ENCODE results near the gene SLAMF9.

The SLAMF9 gene

DNA sequence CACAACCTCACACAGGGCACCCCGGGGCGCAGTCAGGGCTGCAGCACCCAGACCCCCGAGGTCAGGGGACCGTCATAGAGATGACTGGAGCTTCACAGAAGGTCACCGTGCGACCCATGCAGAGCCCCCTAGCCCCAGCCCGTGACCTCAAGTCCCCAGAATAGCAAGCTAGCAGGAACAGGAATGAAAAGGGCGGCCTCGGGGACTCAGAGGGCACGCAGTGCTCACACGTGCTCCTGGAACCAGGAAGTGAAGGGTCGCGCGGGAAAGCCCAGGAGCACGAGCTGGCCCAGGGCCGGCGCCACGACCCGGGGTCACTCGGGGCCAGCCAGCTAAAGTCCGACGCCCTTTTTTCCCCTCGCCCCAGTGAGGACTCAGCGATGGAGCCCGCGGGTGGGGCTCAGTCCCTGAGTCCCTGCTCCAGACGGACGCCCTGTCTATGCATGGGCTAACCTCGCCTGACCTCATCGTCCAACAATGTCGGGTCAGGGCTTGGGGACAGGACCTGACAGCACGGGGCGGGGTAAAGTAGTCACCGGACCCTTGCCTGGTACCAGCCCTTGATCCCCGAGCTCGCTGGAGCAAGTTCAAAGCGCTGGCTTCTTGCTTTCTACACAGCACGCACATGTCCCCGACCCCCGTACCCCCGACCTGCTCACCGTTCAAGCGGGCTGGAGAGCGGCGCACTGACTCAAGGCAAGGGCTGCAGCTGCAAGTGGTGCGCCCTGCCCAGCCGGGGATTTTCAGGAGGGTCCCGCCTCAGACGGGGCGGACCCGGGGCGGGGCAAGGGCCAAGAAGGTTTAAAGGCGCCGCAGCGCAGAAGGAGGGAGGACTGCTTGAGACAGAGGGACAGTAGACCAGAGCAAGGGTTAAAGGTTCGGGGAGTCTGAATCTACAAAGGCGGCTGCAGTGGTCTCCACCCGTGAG is 29.0 kb downstream of the SLAMF9 start, which contains the start of gene TAGLN2:
TSS of gene TAGLN2 (minus strand) at position 717 of the 928 bp plus-strand sequence. CDS start 4,998 bp downstream, outside the sequence.
- under 1% methylated on average over 58 of the region's 58 CpGs for WGBS
- H3K18ac ChIP-seq (ENCODE audit: low read depth in 1 of 2, low read length in 2 of 2): peak within 1 kb of the TSS; percentile 93 to 98
- peak within 1 kb of the TSS; percentile 80 to 89 for H3K4ac ChIP-seq (ENCODE audit: low read depth in 1 of 2, low read length in 2 of 2)

DNA sequence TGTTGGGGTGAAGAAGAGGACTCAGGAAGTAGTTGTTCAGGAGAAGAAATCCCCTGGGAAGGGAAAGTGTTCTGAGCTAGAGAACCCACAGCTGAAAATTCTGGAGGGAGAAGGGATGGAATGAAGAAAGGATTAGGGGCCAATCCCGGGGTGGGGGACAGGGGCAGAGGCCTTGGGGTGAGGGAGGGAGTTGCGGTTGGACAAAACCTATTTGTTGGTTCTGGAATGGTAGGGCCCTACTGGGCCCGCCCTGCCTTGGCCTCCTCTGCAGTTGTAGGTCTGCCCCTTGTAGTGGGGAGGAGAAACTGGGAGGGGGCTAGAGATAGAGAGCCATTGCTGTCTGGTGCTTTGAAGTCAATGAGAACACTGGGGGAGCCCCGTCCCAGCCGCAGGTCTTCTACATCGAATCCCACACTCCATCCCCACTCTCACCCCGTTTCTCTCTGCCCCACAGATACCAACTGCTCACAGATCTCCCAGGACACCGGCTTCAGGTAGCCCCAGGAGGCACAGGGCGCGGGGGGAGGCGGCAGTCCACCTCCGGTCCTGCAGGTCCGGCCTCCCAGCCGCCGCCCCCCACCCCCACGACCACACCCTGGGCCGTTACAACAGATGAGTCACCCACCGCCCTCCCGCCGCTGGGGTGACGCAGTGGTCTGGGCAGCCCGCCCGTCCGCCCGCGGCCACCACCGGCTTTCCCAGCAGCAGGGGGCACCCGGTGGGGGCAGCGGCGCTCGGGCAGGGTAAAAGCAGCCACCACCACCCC is 29.8 kb downstream of the SLAMF9 start:
- peak overlapping the region; percentile 90 for H4K91ac ChIP-seq (ENCODE audit: low read length)
- H3K18ac ChIP-seq (ENCODE audit: low read depth in 1 of 2, low read length in 2 of 2): peak overlapping the region; percentile 93 to 98
- WGBS: 2% methylated on average over 29 of the region's 31 CpGs
- peaks cover 19 to 20% of the 10 kb centered on the region in 2 experiments for H3K36me3 ChIP-seq (ENCODE audit: control insufficient read depth in 1 of 2, insufficient read depth in 2 of 2, low read depth in 1 of 2, low read length in 2 of 2)
- H2BK120ac ChIP-seq (ENCODE audit: low read depth, low read length): peak overlapping the region; percentile 69
- peak overlapping the region; percentile 80 to 89 for H3K4ac ChIP-seq (ENCODE audit: low read depth in 1 of 2, low read length in 2 of 2)
- peak overlapping the region; percentile 32 for H2AFZ ChIP-seq (ENCODE audit: low read depth, low read length)
- H4K8ac ChIP-seq (ENCODE audit: low read length): peak overlapping the region; percentile 74
- H3K14ac ChIP-seq (ENCODE audit: low read length in 2 of 2): peak overlapping the region in 1 of 2 experiments; percentile 93
- peaks cover 4% of the 10 kb centered on the region for H3K79me1 ChIP-seq (replicated peaks; ENCODE audit: low read length, poor library complexity, severe bottlenecking)
- H3K9ac ChIP-seq (ENCODE audit: low read length): peak overlapping the region; percentile 99
- H3K4me2 ChIP-seq (ENCODE audit: low read length, poor library complexity, severe bottlenecking): peak overlapping the region; percentile 87
- peak overlapping the region in 1 of 2 experiments; percentile 57 for H3K23ac ChIP-seq (ENCODE audit: low read length in 2 of 2)
- DNase-seq: peak; percentile 93
- peak overlapping the region; percentile 76 for H2BK5ac ChIP-seq (ENCODE audit: low read depth, low read length, poor library complexity, severe bottlenecking)
- H3K4me1 ChIP-seq (ENCODE audit: control insufficient read depth, insufficient read depth, low read depth, low read length): peaks cover 37% of the 10 kb centered on the region
- H3K27me3 ChIP-seq (ENCODE audit: control insufficient read depth in 1 of 2, insufficient read depth in 1 of 2, low read length in 2 of 2): no peaks in the 10 kb centered on the region
- peak overlapping the region; percentile 94 for H3K27ac ChIP-seq (ENCODE audit: low read length, poor library complexity, severe bottlenecking)
- H2BK12ac ChIP-seq (ENCODE audit: low read length in 2 of 2): peak overlapping the region in 1 of 2 experiments; percentile 76
- H2AK5ac ChIP-seq (ENCODE audit: low read length, severe bottlenecking): peak overlapping the region; percentile 89
- H3K4me3 ChIP-seq (ENCODE audit: insufficient read depth in 1 of 2, low read depth in 1 of 2, low read length in 2 of 2): peak overlapping the region; percentile 92 to 98
- H2BK15ac ChIP-seq (ENCODE audit: low read depth, poor library complexity, severe bottlenecking): peak overlapping the region; percentile 62
- no peaks in the 10 kb centered on the region for H3K9me3 ChIP-seq (ENCODE audit: control insufficient read depth, low read length)

More for the DNA sequence above, 29.0 kb downstream of the SLAMF9 start, which contains the start of gene TAGLN2:
- H2AK5ac ChIP-seq (ENCODE audit: low read length, severe bottlenecking): peak within 1 kb of the TSS; percentile 84
- H3K4me2 ChIP-seq (ENCODE audit: low read length, poor library complexity, severe bottlenecking): peak within 1 kb of the TSS; percentile 87
- peaks cover 4% of the 10 kb centered on the region for H3K79me1 ChIP-seq (replicated peaks; ENCODE audit: low read length, poor library complexity, severe bottlenecking)
- no peaks in the 10 kb centered on the region for H3K9me3 ChIP-seq (ENCODE audit: control insufficient read depth, low read length)
- H3K27me3 ChIP-seq (ENCODE audit: control insufficient read depth in 1 of 2, insufficient read depth in 1 of 2, low read length in 2 of 2): peaks cover 0 to 4% of the 10 kb centered on the region in 2 experiments
- H2BK12ac ChIP-seq (ENCODE audit: low read length in 2 of 2): peak within 1 kb of the TSS; percentile 18 to 85
- peak within 1 kb of the TSS in 1 of 2 experiments; percentile 98 for H3K23ac ChIP-seq (ENCODE audit: low read length in 2 of 2)
- no peak within 1 kb of the TSS for H2BK15ac ChIP-seq (ENCODE audit: low read depth, poor library complexity, severe bottlenecking)
- DNase-seq: peak; percentile 93
- peak within 1 kb of the TSS; percentile 16 to 98 for H3K14ac ChIP-seq (ENCODE audit: low read length in 2 of 2)
- peak within 1 kb of the TSS; percentile 95 for H2BK5ac ChIP-seq (ENCODE audit: low read depth, low read length, poor library complexity, severe bottlenecking)
- H3K9ac ChIP-seq (ENCODE audit: low read length): peak within 1 kb of the TSS; percentile 99
- peak within 1 kb of the TSS; percentile 92 to 98 for H3K4me3 ChIP-seq (ENCODE audit: insufficient read depth in 1 of 2, low read depth in 1 of 2, low read length in 2 of 2)
- peaks cover 10 to 11% of the 10 kb centered on the region in 2 experiments for H3K36me3 ChIP-seq (ENCODE audit: control insufficient read depth in 1 of 2, insufficient read depth in 2 of 2, low read depth in 1 of 2, low read length in 2 of 2)
- H4K91ac ChIP-seq (ENCODE audit: low read length): peak within 1 kb of the TSS; percentile 90
- peak within 1 kb of the TSS; percentile 94 for H3K27ac ChIP-seq (ENCODE audit: low read length, poor library complexity, severe bottlenecking)
- peak within 1 kb of the TSS; percentile 74 for H4K8ac ChIP-seq (ENCODE audit: low read length)
- peak within 1 kb of the TSS; percentile 73 for H2AFZ ChIP-seq (ENCODE audit: low read depth, low read length)
- H3K4me1 ChIP-seq (ENCODE audit: control insufficient read depth, insufficient read depth, low read depth, low read length): peaks cover 31% of the 10 kb centered on the region
- H2BK120ac ChIP-seq (ENCODE audit: low read depth, low read length): peak within 1 kb of the TSS; percentile 69

DNA sequence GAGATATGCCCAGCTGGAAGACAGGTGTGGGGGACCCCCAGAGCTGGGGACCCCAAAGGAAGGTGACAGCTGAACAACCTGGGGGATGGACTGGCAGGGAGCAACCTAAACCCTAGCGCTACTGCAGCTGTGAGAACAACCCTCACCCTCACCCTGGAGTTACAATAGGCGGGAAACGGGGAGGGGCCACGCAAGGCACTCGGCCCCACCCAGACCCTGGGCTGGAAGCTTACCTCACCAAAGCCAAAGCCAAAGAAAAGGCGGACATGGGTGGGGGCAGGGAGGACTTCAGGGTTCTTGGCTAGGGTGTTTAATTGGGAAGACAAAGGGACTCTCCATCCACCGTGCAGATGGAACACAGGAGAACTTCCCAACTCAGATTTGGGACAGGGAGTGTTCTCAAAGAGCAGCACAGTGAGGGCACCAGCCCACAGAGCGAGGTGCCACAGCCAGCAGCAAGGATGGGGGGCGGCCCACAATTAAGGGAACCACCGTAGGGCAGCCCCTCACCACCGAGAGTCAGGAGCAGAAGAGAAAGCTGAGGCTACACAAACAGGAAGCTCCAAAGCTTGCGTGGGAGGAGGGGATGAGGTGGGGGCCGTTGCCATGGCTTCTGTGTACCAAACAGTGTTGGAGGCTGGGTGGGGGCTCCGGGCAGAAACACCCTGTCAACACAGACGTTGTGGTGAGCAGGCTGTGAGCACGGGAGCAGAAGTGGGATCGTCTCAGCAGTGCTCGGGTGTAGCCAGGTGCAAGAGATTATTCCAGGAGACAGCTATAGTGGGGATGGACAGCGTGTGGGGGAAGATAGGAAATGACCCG is 30.6 kb downstream of the SLAMF9 start:
- Histone ChIP-seq H3K27me3 (ENCODE audit: control insufficient read depth in 1 of 2, insufficient read depth in 1 of 2, low read length in 2 of 2) (no peaks in the 10 kb centered on the region), H3K23ac (ENCODE audit: low read length in 2 of 2) (no peak overlapping the region), H3K4me2 (ENCODE audit: low read length, poor library complexity, severe bottlenecking) (peak overlapping the region; percentile 87), H3K79me1 (replicated peaks; ENCODE audit: low read length, poor library complexity, severe bottlenecking) (peaks cover 4% of the 10 kb centered on the region), H3K4ac (ENCODE audit: low read depth in 1 of 2, low read length in 2 of 2) (peak overlapping the region; percentile 42 to 82), H2AK5ac (ENCODE audit: low read length, severe bottlenecking) (peak overlapping the region; percentile 78), H3K14ac (ENCODE audit: low read length in 2 of 2) (peak overlapping the region in 1 of 2 experiments; percentile 44), H4K8ac (ENCODE audit: low read length) (peak overlapping the region; percentile 92), H3K9me3 (ENCODE audit: control insufficient read depth, low read length) (no peaks in the 10 kb centered on the region), H3K9ac (ENCODE audit: low read length) (peak overlapping the region; percentile 99), H2BK120ac (ENCODE audit: low read depth, low read length) (peak overlapping the region; percentile 69), H2BK5ac (ENCODE audit: low read depth, low read length, poor library complexity, severe bottlenecking) (peak overlapping the region; percentile 76), H3K27ac (ENCODE audit: low read length, poor library complexity, severe bottlenecking) (peak overlapping the region; percentile 71), H3K4me1 (ENCODE audit: control insufficient read depth, insufficient read depth, low read depth, low read length) (peaks cover 43% of the 10 kb centered on the region), H3K36me3 (ENCODE audit: control insufficient read depth in 1 of 2, insufficient read depth in 2 of 2, low read depth in 1 of 2, low read length in 2 of 2) (peaks cover 27% of the 10 kb centered on the region in 2 experiments), H2BK15ac (ENCODE audit: low read depth, poor library complexity, severe bottlenecking) (peak overlapping the region; percentile 3), H3K4me3 (ENCODE audit: insufficient read depth in 1 of 2, low read depth in 1 of 2, low read length in 2 of 2) (peak overlapping the region; percentile 52 to 98), H4K91ac (ENCODE audit: low read length) (peak overlapping the region; percentile 90), H2BK12ac (ENCODE audit: low read length in 2 of 2) (peak overlapping the region; percentile 43 to 86), H2AFZ (ENCODE audit: low read depth, low read length) (no peak overlapping the region), H3K18ac (ENCODE audit: low read depth in 1 of 2, low read length in 2 of 2) (peak overlapping the region; percentile 83 to 93)
- 12% methylated on average over 19 of the region's 20 CpGs for WGBS
- DNase-seq: peak; percentile 95
